Measurements from ENCODE around the gene RCC2.

RCC2 gene

DNA sequence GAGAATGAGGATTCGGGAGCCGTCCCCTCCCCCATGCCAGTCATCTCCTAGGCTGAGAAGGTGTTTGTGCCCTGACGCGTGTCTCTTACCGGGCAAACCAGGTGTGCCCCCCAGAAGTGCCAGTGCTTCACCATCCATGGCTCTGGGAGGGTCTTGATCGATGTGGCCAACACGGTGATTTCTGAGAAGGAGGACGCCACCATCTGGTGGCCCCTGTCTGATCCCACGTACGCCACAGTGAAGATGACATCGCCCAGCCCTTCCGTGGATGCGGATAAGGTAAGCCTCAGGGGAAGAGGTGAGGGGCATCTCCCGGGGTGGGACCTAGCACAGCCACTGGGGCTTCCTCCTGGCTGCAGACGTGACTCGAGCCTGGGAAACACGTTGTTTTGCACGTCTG lies 66.5 kb downstream of the RCC2 start:
- no peak for DNase-seq (ENCODE audit: low read depth)

DNA sequence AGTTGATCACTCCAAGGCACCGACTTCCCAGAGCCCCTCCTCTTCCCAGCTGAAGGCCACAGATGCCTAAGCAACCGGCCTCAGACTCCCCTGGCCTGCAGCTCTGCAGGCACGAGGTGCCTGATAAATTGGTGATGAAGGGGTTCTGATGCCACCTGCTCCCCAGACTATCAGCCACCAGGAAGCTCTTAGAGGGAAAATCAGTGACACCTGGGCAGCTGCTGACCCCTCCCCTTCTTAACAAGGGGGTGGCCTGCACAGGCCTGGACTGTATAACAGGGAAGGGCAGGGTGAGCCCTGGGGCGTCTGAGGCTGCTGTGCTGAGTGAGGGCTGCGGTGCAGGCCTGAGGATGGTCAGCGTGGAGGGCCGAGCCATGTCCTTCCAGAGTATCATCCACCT lies 67.6 kb downstream of the RCC2 start, which contains the start of gene PADI6:
PADI6 (plus strand) TSS at position 301 of the 400 bp plus-strand sequence; CDS start at position 351, 50 bp downstream.
- DNase-seq (ENCODE audit: low read depth), result no peak

DNA sequence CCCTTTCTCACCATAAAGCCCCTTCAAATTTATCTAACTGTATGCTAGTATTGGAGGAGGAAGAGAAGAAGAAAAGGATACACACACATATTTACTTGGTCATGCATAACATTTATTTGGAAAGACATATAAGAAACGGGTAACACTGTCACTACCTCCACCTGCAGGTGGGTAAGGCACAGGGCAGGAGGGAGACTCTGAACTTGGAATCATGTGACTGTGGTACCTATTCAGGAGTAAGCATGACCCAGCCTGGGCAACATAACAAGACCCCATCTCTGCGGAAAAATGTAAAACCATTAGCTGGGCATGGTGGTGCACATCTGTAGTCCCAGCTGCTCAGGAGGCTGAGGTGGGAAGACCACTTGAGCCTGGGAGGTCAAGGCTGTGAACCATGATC lies 68.9 kb downstream of the RCC2 start:
- no peak for DNase-seq (ENCODE audit: low read depth)

DNA sequence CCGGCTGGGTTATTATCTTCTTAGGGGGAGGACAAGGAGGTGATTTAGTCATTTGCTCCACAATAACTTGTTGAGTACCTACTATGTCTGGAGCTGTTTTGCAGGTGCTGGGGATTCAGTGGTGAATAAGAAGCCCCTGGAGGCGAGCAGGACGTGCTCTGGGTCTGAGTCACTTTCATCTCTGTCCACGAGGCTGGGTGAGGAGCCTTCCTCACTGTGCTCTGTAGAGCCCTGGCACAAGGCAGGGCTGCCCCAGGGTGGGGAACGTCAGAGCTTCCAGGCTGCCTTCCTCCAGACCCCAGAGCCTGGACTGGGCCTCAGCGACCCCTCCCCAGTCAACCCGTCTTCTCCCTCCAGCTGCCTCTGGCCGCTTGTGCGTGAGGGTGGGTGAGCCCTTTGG lies 70.0 kb downstream of the RCC2 start:
- DNase-seq (ENCODE audit: low read depth), result no peak

DNA sequence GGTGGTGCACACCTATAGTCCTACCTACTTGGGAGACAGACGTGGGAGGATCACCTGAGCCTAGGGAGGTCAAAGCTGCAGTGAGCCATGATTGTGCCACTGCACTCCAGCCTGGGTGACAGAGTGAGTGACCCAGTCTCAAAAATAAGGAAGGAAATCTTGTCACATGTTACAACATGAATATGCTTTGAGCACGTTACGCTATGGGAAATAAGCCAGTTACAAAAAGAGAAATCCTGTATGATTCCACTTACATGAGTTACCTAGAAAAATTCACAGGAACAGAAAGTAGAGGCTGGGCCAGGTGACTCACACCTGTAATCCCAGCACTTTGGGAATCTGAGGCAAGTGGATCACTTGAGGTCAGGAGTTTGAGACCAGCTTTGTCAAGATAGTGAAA lies 74.2 kb downstream of the RCC2 start:
- no peak for DNase-seq (ENCODE audit: low read depth)

DNA sequence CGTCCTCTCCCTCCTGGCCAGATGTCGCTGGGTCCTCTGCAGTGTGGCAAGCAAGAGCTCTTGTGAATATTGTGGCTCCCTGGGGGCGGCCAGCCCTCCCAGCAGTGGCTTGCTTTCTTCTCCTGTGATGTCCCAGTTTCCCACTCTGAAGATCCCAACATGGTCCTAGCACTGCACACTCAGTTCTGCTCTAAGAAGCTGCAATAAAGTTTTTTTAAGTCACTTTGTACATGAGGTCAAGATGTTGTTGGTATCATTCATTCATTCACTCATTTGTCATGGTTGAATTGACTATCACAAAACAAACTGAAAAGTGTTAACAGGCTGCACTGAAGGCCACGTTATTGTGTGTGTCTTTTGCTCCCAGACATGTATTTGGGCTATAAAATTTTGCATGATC lies 75.7 kb downstream of the RCC2 start:
- no peak for DNase-seq (ENCODE audit: low read depth)

DNA sequence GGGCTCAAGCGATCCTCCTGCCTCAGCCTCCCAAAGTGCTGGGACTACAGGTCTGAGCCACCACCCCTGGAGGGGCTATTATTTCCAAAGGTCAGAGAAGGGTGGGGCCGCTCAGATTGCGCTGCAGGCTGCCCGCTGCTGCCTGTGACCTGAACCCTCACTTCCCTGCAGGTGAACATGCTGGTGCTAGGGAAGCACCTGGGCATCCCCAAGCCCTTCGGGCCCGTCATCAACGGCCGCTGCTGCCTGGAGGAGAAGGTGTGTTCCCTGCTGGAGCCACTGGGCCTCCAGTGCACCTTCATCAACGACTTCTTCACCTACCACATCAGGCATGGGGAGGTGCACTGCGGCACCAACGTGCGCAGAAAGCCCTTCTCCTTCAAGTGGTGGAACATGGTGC lies 76.1 kb downstream of the RCC2 start:
- DNase-seq (ENCODE audit: low read depth), result no peak

DNA sequence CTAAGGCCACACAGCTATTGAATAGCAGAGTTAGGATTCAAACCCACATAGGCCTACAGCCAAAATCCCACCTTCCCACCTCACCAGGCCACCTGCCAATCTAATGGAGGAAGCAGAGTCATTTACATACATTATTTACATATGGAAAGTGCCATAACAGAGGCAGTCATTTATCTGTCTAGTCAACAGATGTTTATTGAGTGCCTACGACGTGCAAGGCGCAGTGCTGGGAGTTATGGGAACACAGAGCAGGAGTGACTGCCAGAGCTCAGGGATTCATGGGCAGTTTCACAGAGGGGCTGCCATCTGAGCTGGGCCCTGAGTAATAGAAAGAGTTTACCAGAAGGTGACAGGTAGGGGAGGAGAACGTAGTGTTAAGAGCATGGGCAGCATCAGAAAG lies 77.8 kb downstream of the RCC2 start:
- no peak for DNase-seq (ENCODE audit: low read depth)

DNA sequence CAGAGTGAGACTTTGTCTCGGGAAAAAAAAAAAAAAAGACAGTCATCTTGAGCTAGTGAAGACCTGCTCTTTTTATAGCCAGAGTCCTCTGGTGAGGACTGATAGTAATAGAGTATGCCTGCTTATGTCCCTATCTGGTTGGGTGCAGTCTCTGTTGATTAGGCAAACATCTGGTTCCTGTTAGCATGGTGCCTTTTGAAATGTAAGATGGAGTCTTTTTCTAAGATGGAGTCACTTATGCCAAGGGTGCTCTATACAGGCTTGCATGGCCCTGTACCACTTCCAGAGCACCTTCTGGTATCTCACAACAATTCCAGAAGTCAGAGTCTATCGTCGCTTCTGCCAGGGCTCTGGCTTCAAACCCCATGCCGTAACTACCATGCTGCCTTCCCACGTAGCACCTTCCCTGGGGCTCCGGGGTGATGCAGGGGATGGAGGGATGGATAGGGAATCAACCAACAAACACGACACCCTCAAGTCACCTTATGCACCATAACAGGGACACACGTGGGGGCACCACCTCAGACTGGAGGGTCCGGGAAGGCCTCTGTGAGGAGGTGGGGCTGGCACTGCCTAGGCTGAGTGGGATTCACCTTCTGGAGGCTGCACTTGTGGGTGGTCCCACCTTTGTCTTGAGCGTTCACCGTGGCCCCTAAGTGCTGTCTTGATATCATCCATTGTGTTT lies 79.1 kb downstream of the RCC2 start:
- DNase-seq (ENCODE audit: low read depth), result no peak

DNA sequence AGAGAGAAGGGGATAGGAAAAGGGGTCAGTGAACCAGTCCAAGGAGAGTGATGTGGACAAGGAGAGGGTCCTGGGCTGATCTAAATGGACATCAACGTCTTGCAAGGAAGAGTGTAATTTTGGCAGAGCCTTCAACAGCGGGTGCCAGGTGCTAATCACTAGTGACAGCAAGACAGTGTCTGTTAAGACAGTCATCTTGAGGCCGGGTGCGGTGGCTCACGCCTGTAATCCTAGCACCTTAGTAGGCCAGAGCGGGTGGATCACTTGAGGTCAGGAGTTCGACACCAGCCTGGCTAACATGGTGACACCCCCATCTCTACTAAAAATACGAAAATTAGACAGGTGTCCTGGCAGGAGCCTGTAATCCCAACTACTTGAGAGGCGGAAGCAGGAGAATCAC lies 79.7 kb downstream of the RCC2 start:
- no peak for DNase-seq (ENCODE audit: low read depth)

DNA sequence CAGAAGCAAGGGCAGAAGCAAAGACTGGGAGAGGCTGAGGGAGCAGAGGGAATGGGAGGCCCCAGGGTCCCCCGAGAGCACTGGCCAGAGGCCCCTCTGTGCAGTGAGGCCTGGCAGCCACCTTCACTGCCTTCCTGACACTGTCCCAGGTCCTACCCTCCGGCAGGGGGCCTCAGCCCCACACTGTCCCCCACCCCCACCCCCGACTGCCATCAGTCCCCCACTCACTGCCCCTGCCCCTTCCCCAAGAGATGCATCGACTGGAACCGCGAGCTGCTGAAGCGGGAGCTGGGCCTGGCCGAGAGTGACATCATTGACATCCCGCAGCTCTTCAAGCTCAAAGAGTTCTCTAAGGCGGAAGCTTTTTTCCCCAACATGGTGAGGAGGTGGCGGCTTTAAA lies 80.4 kb downstream of the RCC2 start:
- DNase-seq (ENCODE audit: low read depth), result no peak

DNA sequence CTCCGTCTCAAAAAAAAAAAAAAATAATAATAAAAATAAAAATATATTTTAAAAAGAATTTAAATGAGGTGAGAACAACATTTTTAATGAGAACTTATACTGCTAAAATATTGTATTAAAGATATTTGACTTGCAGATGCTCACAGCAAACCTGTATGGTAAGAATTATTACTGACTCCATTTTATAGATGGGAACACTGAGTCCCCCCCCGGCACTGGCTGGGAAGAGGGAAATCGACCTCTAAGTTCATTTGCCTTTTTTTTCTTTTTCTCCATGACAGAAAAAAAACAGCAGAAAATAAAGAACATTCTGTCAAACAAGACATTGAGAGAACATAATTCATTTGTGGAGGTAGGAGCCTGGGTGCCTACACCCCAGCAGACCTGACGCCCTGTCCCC lies 80.9 kb downstream of the RCC2 start:
- no peak for DNase-seq (ENCODE audit: low read depth)

All from activated T-cell treated with anti-CD3 and anti-CD28 coated beads for 1 hour (primary cell).